ENCODE measurements around the gene BMPER.

GRCh38 chr7:34162027-34162565 is 256.8 kb downstream of the BMPER start:
- TF ChIP-seq, protein P1, sequence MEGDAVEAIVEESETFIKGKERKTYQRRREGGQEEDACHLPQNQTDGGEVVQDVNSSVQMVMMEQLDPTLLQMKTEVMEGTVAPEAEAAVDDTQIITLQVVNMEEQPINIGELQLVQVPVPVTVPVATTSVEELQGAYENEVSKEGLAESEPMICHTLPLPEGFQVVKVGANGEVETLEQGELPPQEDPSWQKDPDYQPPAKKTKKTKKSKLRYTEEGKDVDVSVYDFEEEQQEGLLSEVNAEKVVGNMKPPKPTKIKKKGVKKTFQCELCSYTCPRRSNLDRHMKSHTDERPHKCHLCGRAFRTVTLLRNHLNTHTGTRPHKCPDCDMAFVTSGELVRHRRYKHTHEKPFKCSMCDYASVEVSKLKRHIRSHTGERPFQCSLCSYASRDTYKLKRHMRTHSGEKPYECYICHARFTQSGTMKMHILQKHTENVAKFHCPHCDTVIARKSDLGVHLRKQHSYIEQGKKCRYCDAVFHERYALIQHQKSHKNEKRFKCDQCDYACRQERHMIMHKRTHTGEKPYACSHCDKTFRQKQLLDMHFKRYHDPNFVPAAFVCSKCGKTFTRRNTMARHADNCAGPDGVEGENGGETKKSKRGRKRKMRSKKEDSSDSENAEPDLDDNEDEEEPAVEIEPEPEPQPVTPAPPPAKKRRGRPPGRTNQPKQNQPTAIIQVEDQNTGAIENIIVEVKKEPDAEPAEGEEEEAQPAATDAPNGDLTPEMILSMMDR (IDR thresholded peaks at IDR 0.05), result no peak
- TF ChIP-seq POLR2A (IDR thresholded peaks at IDR 0.05), result no peak

Data from adrenal gland (tissue), 5 donors.